Suprapubic skin (tissue), 3 donors: Measurements from ENCODE around the gene PMM1.

Source experiments
- POLR2A ChIP-seq, 2 donors: fragments of 450-650 bp; IDR thresholded peaks; one replicate each; pipeline ENCODE4 v1.6.1; 2017; ENCODE audit warnings: antibody characterized with exemption in 2 of 2, mild to moderate bottlenecking in 2 of 2, moderate library complexity in 2 of 2
- TF ChIP-seq, protein P1 (sequence below), 2 donors: fragments of 200-600 bp in 1 of 2; fragments of 450-650 bp in 1 of 2; sonication (generic) in 1 of 2; IDR thresholded peaks; one replicate each; pipeline ENCODE4 v1.5.1; 2016 to 2019; ENCODE audit warnings: antibody characterized with exemption in 2 of 2, mild to moderate bottlenecking in 1 of 2, moderate library complexity in 1 of 2

DNA sequence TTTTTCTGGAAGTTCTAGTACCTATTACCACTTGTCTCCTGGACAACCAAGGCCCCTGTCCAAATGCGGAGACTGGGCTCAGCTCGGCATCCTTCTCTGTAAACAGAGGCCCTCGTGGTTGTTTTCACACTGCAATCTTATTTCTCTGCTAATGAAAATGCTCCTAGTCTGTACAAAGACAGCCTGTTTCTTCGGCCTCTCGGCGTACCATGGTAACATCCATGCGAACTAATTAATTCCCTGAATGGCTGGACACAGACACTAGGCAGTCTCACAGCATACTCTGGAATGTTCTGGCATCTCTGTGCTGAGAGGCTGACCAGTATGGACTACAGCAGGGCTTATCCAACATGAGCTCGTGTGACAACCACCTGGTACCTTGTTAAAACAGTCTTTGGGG is 51.1 kb downstream of the PMM1 start:
- no peak for TF ChIP-seq POLR2A (IDR thresholded peaks at IDR 0.05)
- TF ChIP-seq, protein P1, sequence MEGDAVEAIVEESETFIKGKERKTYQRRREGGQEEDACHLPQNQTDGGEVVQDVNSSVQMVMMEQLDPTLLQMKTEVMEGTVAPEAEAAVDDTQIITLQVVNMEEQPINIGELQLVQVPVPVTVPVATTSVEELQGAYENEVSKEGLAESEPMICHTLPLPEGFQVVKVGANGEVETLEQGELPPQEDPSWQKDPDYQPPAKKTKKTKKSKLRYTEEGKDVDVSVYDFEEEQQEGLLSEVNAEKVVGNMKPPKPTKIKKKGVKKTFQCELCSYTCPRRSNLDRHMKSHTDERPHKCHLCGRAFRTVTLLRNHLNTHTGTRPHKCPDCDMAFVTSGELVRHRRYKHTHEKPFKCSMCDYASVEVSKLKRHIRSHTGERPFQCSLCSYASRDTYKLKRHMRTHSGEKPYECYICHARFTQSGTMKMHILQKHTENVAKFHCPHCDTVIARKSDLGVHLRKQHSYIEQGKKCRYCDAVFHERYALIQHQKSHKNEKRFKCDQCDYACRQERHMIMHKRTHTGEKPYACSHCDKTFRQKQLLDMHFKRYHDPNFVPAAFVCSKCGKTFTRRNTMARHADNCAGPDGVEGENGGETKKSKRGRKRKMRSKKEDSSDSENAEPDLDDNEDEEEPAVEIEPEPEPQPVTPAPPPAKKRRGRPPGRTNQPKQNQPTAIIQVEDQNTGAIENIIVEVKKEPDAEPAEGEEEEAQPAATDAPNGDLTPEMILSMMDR (IDR thresholded peaks at IDR 0.05) = no peak
